Renal pelvis (tissue), 4 donors: ENCODE measurements around the gene TMC1. TPM values are rescaled to one million over a fixed set of nuclear protein-coding genes. Genes with fewer than 3 reads are reported as not detected.
"Not testable (repeated sequence)": the region's sequence is repeated elsewhere in the genome, so short reads cannot be mapped to it uniquely, and the experiment has no call there.

ENCODE experiments used
- DNase-seq: peaks from one replicate; pipeline ENCODE4 v3.0.0-alpha.2; 2013
- polyA plus RNA-seq, 3 donors: library from polyadenylated mRNA; unstranded; fragments of 120-200 nt; gene quantifications; one replicate each; pipeline ENCODE4 v1.2.1, GENCODE V29; 2013; ENCODE audit not compliant: insufficient read length in 3 of 3

The TMC1 gene
- polyA plus RNA-seq, 3 donors: 0.99 to 1.3 (median 1.2) TPM

DNA sequence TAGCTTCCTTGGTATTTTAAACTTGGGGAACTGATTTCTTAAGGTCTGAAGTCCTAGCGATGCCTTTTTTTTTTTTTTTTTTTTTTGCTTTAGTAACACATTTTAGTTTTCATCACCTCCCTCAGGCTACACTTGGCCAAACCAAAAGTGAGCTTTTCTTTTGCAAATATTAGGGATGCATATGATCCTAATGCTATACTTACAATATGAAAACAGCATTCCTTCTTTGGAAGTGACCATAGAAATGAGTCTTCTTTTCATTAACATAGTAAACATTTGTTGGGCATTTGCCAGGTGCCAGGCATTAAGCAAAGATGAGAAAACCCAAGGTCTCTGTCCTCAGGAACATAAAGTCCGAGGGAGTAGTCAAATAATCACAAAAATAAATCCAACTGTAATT lies 241.6 kb downstream of the TMC1 start:
- DNase-seq: no peak

- DNase-seq: no peak
These were observed 248.1 kb downstream of the TMC1 start for GRCh38 chr9:72769546-72769945.

DNA sequence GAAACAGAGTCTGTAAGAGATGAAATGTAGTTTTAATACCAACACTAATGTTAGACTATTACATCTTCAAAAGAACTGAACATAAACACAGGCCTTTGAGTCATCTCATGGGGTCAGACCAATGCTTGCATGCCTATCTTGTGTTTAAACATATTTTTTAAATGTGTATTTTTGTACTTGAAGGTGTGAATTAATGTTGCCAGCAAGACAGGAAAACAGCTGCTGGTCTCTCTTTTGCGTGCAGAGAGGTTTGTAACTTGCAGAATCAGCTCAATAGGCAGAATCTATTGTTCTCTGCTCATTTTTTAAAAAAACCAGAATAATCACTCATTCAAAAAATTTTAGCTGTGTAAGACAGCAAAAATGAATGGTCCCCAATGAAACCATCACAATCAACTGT lies 251.3 kb downstream of the TMC1 start:
- DNase-seq: no peak

DNA sequence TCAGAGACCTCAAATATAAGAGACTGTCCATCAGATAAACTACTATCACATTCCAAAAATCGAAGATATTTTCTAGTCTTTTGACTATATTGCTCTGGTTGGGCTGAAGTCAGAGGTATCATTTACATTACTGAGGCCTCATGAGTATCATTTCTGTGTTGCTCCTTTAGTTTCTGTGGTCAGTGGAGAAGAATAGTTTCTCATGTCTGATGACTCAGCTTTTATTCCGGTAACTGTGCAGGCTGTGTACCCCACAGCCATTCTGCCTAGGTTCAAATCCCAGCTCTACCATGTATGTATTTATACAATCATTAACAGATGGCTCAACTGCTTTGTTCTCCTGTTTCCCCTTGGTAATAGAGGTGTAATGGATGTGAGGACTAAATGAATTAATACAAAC lies 252.2 kb downstream of the TMC1 start:
- DNase-seq: no peak

DNA sequence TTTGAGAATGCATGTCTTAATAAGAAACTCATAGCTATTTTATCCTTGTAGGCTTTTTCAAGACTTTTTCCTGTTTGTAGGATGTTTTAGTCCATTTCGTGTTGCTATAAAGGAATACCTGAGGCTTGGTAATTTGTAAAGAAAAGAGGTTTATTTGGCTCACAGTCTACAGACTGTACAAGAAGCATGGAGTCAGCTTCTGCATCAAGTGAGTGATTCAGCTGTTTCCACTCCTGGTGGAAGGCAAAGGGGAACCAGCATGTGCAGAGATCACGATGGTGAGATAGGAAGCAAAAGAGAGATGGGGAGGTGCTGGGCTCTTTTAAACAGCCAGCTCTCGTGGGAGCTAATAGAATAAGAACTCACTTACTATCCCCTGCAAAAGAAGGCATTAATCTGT lies 254.2 kb downstream of the TMC1 start:
- DNase-seq: no peak

GRCh38 chr9:72779614-72780013 lies 258.2 kb downstream of the TMC1 start:
- no peak for DNase-seq

DNA sequence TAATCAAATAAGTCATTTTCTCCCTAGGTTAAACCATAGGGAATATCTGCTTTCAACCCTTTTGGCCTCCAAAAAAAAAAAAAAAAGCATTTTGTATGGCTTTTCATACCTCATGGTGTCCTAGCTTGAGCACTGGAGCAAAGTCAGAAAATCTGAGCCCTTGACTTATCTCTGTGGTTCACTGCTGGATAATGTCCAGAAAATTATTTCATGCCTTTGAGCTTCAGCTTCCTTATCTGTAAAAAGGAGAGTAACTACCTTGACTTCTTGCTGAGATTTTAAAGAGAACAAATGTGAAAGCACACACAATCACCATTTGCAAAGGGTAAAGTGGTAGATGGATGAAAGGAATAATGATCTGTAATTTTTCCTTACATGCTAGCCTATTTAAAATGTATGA lies 265.5 kb downstream of the TMC1 start:
- no peak for DNase-seq

- no peak for DNase-seq
These were observed 267.7 kb downstream of the TMC1 start for GRCh38 chr9:72788966-72789735.

- DNase-seq: no peak
These were observed 268.5 kb downstream of the TMC1 start for GRCh38 chr9:72789885-72790284.

GRCh38 chr9:72790989-72791388 lies 269.6 kb downstream of the TMC1 start:
- no peak for DNase-seq

GRCh38 chr9:72791436-72791835 lies 270.0 kb downstream of the TMC1 start:
- DNase-seq: no peak

DNA sequence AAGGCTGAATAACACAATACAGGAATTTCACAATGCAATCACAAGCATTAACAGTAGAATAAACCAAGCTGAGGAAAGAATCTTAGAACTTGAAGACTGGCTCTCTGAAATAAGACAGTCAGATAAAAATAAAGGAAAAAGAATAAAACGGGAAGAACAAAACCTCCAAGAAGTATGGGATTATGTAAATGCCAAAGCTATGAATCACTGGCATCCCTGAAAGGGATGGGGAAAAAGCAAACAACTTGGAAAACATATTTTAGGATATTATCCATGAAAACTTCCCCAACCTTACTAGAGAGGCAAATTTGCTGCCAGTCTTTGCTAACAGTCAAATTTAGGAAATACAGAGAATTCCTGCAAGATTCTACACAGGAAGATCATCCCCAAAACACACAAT lies 273.5 kb downstream of the TMC1 start:
- no peak for DNase-seq

- DNase-seq: no peak
These were observed 279.1 kb downstream of the TMC1 start for GRCh38 chr9:72800328-72800994.

GRCh38 chr9:72805238-72805637 lies 283.8 kb downstream of the TMC1 start:
- DNase-seq: no peak

- DNase-seq: not testable (repeated sequence)
These were observed 285.0 kb downstream of the TMC1 start for GRCh38 chr9:72806313-72806809.

DNA sequence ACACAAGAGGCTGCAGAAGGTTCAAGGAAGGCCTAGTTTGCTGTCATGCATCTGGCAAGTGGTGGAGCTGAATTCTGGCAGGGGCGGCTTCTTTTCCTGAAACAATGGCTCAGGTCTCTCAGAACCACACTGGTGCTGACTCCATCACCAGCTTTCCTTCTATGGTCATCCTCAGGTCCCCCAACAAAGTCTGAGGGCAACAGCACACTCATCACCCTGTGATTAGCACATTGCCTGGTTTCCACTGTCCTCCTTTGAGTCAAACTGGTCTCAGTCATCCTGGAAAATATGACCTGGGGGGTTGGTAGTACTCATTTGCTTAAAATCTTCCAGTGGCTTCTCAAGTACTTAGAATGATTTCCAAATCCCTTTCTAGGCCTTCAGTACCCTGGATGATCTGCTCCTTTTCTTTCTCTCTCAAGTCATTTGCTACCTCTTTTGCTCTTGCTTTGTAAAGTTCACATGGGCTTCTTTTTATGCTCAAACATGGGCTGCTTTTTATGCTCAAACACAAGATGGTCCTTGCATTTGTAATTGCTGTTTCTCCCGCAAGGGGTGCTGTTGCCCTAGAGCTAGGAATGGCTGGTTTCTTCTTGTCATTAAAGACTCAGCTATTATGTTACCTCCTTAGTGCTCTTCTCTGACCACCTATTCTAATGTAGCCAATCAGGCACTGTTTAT lies 286.5 kb downstream of the TMC1 start:
- no peak for DNase-seq

GRCh38 chr9:72808446-72808768 lies 287.0 kb downstream of the TMC1 start:
- DNase-seq: no peak

DNA sequence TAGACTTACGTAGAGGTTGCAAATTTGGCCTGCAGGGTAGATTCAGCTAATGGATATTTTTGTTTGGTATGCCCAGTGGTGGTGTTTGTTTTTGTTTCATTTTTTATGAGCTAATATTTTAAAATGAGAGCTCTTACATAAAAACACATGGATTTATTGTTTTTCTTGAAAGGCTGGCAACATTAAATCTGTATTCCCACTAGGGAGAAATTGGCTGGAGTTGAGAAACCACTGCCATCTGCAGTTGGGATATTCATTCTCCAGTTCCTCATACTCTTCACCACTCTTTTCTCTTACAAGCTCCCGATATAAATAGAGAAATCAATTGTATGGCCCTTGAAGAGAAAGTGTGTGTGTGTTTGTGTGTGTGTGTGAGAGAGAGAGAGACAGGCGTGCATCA lies 288.2 kb downstream of the TMC1 start:
- no peak for DNase-seq

DNA sequence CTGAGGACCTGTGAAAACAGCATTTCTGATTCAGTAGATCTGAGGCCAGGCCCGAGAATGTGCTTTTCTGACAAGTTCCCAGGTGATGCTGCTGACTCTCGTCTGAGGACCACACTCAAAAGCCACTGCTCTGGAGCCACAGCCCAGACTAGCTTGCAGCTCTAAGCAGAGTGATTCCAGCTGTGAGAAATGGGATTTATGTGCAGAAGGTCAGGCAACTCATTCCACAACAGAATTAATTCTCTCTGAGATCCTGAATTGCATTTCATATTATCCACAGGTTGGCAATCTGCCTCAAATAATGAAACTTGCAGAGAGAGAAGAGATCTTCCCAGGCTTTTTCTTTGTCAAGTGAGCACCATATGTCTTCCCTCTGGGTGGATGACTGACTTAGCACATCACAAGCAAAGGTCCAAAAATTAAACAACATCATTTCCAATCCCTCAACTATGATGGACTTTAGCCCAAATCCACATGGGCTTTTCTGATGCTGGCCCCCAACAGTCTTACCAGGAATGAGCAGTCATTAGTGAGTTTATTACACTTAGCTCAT lies 291.2 kb downstream of the TMC1 start:
- peak; percentile 56 for DNase-seq

DNA sequence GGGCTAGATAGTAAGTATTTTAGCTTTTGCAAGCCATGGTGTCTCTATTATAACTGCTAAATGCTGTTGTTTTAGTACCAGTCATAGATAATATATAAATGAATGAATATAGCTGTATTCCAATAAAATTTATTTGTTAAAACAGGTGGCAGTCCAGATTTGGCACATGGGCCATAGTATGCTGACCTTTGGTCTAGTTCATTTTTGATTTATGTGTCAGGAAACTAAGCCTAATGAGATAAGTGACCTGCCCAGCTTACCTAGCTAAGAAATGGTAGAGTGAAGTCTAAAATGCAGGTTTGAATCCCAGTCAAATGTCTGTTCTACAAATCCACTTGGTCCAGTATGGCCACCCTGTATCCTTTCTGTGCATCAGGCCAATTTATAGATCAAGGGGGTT lies 292.1 kb downstream of the TMC1 start:
- DNase-seq: no peak

- no peak for DNase-seq
These were observed 292.7 kb downstream of the TMC1 start for GRCh38 chr9:72814083-72814597.

- no peak for DNase-seq
These were observed 295.3 kb downstream of the TMC1 start for GRCh38 chr9:72816666-72817065.

DNA sequence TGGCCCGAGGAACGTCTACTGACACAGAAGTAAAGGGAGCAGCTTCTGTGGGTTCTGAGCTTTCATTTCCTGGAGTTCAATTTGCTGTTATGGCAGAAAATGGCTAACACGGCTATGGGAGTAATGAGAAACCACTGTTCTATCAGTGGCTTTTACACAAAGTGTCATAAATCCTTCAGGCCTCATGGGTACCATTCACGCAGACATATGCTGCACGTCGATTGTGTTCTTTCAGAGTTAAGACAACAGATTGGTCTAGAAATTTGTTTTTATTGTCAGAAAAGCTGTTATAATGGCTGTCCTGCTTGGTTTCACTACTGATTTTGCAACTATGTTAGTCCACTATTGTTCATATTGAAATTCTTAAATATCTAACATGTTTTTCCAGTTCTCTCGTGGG lies 296.0 kb downstream of the TMC1 start:
- DNase-seq: no peak
